HG03045 (cell line): ENCODE data around the gene PUDP.
A peak's percentile ranks its signal among the peaks of the same experiment; 100 is the strongest.

Experiments used
- ATAC-seq: cut with Tn5 transposase; IDR thresholded peaks from one replicate; pipeline ENCODE4 v1.9.1; 2021; ENCODE audit warnings: mild to moderate bottlenecking, moderate library complexity; ENCODE audit not compliant: unreplicated experiment

The PUDP gene

GRCh38 chrX:7076245-7076661, 71.7 kb downstream of the PUDP start:
- no peak for ATAC-seq

- no peak for ATAC-seq
These were observed 73.1 kb downstream of the PUDP start for GRCh38 chrX:7074908-7075204.

- ATAC-seq, result no peak
These were observed 73.6 kb downstream of the PUDP start for GRCh38 chrX:7074148-7074907.

GRCh38 chrX:7073336-7073735, 74.6 kb downstream of the PUDP start:
- ATAC-seq, result no peak

GRCh38 chrX:7072856-7073255, 75.1 kb downstream of the PUDP start:
- ATAC-seq, result no peak

- ATAC-seq, result no peak
These were observed 76.6 kb downstream of the PUDP start for GRCh38 chrX:7071390-7071789.

GRCh38 chrX:7069556-7069955, 78.4 kb downstream of the PUDP start:
- ATAC-seq, result no peak

GRCh38 chrX:7068939-7069367, 79.0 kb downstream of the PUDP start:
- no peak for ATAC-seq

- ATAC-seq, result no peak
These were observed 80.7 kb downstream of the PUDP start for GRCh38 chrX:7067256-7067655.

GRCh38 chrX:7065473-7065872, 82.5 kb downstream of the PUDP start:
- ATAC-seq, result no peak

- no peak for ATAC-seq
These were observed 85.0 kb downstream of the PUDP start for GRCh38 chrX:7062903-7063302.

- no peak for ATAC-seq
These were observed 85.7 kb downstream of the PUDP start for GRCh38 chrX:7062276-7062675.

GRCh38 chrX:7061429-7061828, 86.5 kb downstream of the PUDP start:
- no peak for ATAC-seq

GRCh38 chrX:7060444-7060843, 87.5 kb downstream of the PUDP start:
- no peak for ATAC-seq

- no peak for ATAC-seq
These were observed 88.1 kb downstream of the PUDP start for GRCh38 chrX:7059859-7060258.

- ATAC-seq, result peak; percentile 91
These were observed 88.6 kb downstream of the PUDP start for GRCh38 chrX:7059214-7059838.

- ATAC-seq, result no peak
These were observed 92.4 kb downstream of the PUDP start for GRCh38 chrX:7055386-7056137.

GRCh38 chrX:7054219-7055216, 93.4 kb downstream of the PUDP start:
- no peak for ATAC-seq

GRCh38 chrX:7052541-7052940, 95.4 kb downstream of the PUDP start:
- no peak for ATAC-seq

- ATAC-seq, result no peak
These were observed 97.7 kb downstream of the PUDP start for GRCh38 chrX:7050271-7050670.

- no peak for ATAC-seq
These were observed 100.0 kb downstream of the PUDP start for GRCh38 chrX:7047951-7048350.
